Measurements from ENCODE around the gene ACSL1.

ACSL1 gene

GRCh38 chr4:184849185-184849584 lies 23.4 kb upstream of the ACSL1 start:
- no peak overlapping the region for H4K8ac ChIP-seq (ENCODE audit: low read length)
- no peak overlapping the region for H3K27ac ChIP-seq (ENCODE audit: low read length, poor library complexity, severe bottlenecking)
- no peak overlapping the region for H3K14ac ChIP-seq (ENCODE audit: low read length in 2 of 2)
- H2BK120ac ChIP-seq (ENCODE audit: low read depth, low read length), result no peak overlapping the region
- no peaks in the 10 kb centered on the region for H3K79me1 ChIP-seq (replicated peaks; ENCODE audit: low read length, poor library complexity, severe bottlenecking)
- H3K27me3 ChIP-seq (ENCODE audit: control insufficient read depth in 1 of 2, insufficient read depth in 1 of 2, low read length in 2 of 2), result peaks cover 0 to 9% of the 10 kb centered on the region in 2 experiments
- no peak overlapping the region for H3K4me2 ChIP-seq (ENCODE audit: low read length, poor library complexity, severe bottlenecking)
- no peak overlapping the region for H3K23ac ChIP-seq (ENCODE audit: low read length in 2 of 2)
- no peak overlapping the region for H3K4ac ChIP-seq (ENCODE audit: low read depth in 1 of 2, low read length in 2 of 2)
- H2BK15ac ChIP-seq (ENCODE audit: low read depth, poor library complexity, severe bottlenecking), result no peak overlapping the region
- no CpG with 5 or more reads among the region's 3 CpGs for WGBS
- H2AK5ac ChIP-seq (ENCODE audit: low read length, severe bottlenecking), result no peak overlapping the region
- H3K18ac ChIP-seq (ENCODE audit: low read depth in 1 of 2, low read length in 2 of 2), result no peak overlapping the region
- H3K4me3 ChIP-seq (ENCODE audit: insufficient read depth in 1 of 2, low read depth in 1 of 2, low read length in 2 of 2), result no peak overlapping the region
- H4K91ac ChIP-seq (ENCODE audit: low read length), result no peak overlapping the region
- H3K4me1 ChIP-seq (ENCODE audit: control insufficient read depth, insufficient read depth, low read depth, low read length), result peaks cover 4% of the 10 kb centered on the region
- H3K9ac ChIP-seq (ENCODE audit: low read length), result no peak overlapping the region
- H2AFZ ChIP-seq (ENCODE audit: low read depth, low read length), result no peak overlapping the region
- no peak for DNase-seq
- no peak overlapping the region for H2BK5ac ChIP-seq (ENCODE audit: low read depth, low read length, poor library complexity, severe bottlenecking)
- no peaks in the 10 kb centered on the region for H3K9me3 ChIP-seq (ENCODE audit: control insufficient read depth, low read length)
- H3K36me3 ChIP-seq (ENCODE audit: control insufficient read depth in 1 of 2, insufficient read depth in 2 of 2, low read depth in 1 of 2, low read length in 2 of 2), result no peaks in the 10 kb centered on the region
- no peak overlapping the region for H2BK12ac ChIP-seq (ENCODE audit: low read length in 2 of 2)

- Histone ChIP-seq H3K9ac (ENCODE audit: low read length) (no peak overlapping the region), H3K9me3 (ENCODE audit: control insufficient read depth, low read length) (no peaks in the 10 kb centered on the region), H4K91ac (ENCODE audit: low read length) (no peak overlapping the region), H4K8ac (ENCODE audit: low read length) (no peak overlapping the region), H3K4ac (ENCODE audit: low read depth in 1 of 2, low read length in 2 of 2) (no peak overlapping the region), H2BK5ac (ENCODE audit: low read depth, low read length, poor library complexity, severe bottlenecking) (no peak overlapping the region), H2BK15ac (ENCODE audit: low read depth, poor library complexity, severe bottlenecking) (no peak overlapping the region), H3K4me3 (ENCODE audit: insufficient read depth in 1 of 2, low read depth in 1 of 2, low read length in 2 of 2) (no peak overlapping the region), H3K23ac (ENCODE audit: low read length in 2 of 2) (no peak overlapping the region), H3K4me1 (ENCODE audit: control insufficient read depth, insufficient read depth, low read depth, low read length) (peaks cover 4% of the 10 kb centered on the region), H2AK5ac (ENCODE audit: low read length, severe bottlenecking) (no peak overlapping the region), H3K18ac (ENCODE audit: low read depth in 1 of 2, low read length in 2 of 2) (no peak overlapping the region), H3K27ac (ENCODE audit: low read length, poor library complexity, severe bottlenecking) (no peak overlapping the region), H3K36me3 (ENCODE audit: control insufficient read depth in 1 of 2, insufficient read depth in 2 of 2, low read depth in 1 of 2, low read length in 2 of 2) (no peaks in the 10 kb centered on the region), H3K14ac (ENCODE audit: low read length in 2 of 2) (no peak overlapping the region), H3K79me1 (replicated peaks; ENCODE audit: low read length, poor library complexity, severe bottlenecking) (no peaks in the 10 kb centered on the region), H3K27me3 (ENCODE audit: control insufficient read depth in 1 of 2, insufficient read depth in 1 of 2, low read length in 2 of 2) (peaks cover 0 to 9% of the 10 kb centered on the region in 2 experiments), H2BK12ac (ENCODE audit: low read length in 2 of 2) (no peak overlapping the region), H2AFZ (ENCODE audit: low read depth, low read length) (no peak overlapping the region), H2BK120ac (ENCODE audit: low read depth, low read length) (no peak overlapping the region), H3K4me2 (ENCODE audit: low read length, poor library complexity, severe bottlenecking) (no peak overlapping the region)
- WGBS, result 56% methylated on average over 3 of the region's 3 CpGs
- DNase-seq, result no peak
Observed at GRCh38 chr4:184848510-184848909, 22.7 kb upstream of the ACSL1 start.

- Histone ChIP-seq H4K8ac (ENCODE audit: low read length) (no peak overlapping the region), H3K4me3 (ENCODE audit: insufficient read depth in 1 of 2, low read depth in 1 of 2, low read length in 2 of 2) (no peak overlapping the region), H3K23ac (ENCODE audit: low read length in 2 of 2) (no peak overlapping the region), H2BK15ac (ENCODE audit: low read depth, poor library complexity, severe bottlenecking) (no peak overlapping the region), H2BK12ac (ENCODE audit: low read length in 2 of 2) (no peak overlapping the region), H2BK120ac (ENCODE audit: low read depth, low read length) (no peak overlapping the region), H3K79me1 (replicated peaks; ENCODE audit: low read length, poor library complexity, severe bottlenecking) (no peaks in the 10 kb centered on the region), H3K4me2 (ENCODE audit: low read length, poor library complexity, severe bottlenecking) (no peak overlapping the region), H2AK5ac (ENCODE audit: low read length, severe bottlenecking) (peak overlapping the region; percentile 14), H3K18ac (ENCODE audit: low read depth in 1 of 2, low read length in 2 of 2) (no peak overlapping the region), H3K9me3 (ENCODE audit: control insufficient read depth, low read length) (no peaks in the 10 kb centered on the region), H3K14ac (ENCODE audit: low read length in 2 of 2) (no peak overlapping the region), H3K36me3 (ENCODE audit: control insufficient read depth in 1 of 2, insufficient read depth in 2 of 2, low read depth in 1 of 2, low read length in 2 of 2) (no peaks in the 10 kb centered on the region), H2AFZ (ENCODE audit: low read depth, low read length) (no peak overlapping the region), H3K9ac (ENCODE audit: low read length) (no peak overlapping the region), H3K4me1 (ENCODE audit: control insufficient read depth, insufficient read depth, low read depth, low read length) (peaks cover 4% of the 10 kb centered on the region), H3K27ac (ENCODE audit: low read length, poor library complexity, severe bottlenecking) (no peak overlapping the region), H2BK5ac (ENCODE audit: low read depth, low read length, poor library complexity, severe bottlenecking) (no peak overlapping the region), H3K27me3 (ENCODE audit: control insufficient read depth in 1 of 2, insufficient read depth in 1 of 2, low read length in 2 of 2) (no peaks in the 10 kb centered on the region), H3K4ac (ENCODE audit: low read depth in 1 of 2, low read length in 2 of 2) (no peak overlapping the region), H4K91ac (ENCODE audit: low read length) (no peak overlapping the region)
- whole genome bisulfite sequencing, result 90% methylated on average over 3 of the region's 3 CpGs
- no peak for DNase-seq
Observed at GRCh38 chr4:184846531-184846930, 20.8 kb upstream of the ACSL1 start.

GRCh38 chr4:184845367-184846021 lies 19.7 kb upstream of the ACSL1 start:
- Histone ChIP-seq H3K23ac (ENCODE audit: low read length in 2 of 2) (no peak overlapping the region), H3K18ac (ENCODE audit: low read depth in 1 of 2, low read length in 2 of 2) (no peak overlapping the region), H3K27ac (ENCODE audit: low read length, poor library complexity, severe bottlenecking) (peak overlapping the region; percentile 31), H3K9ac (ENCODE audit: low read length) (no peak overlapping the region), H3K4me1 (ENCODE audit: control insufficient read depth, insufficient read depth, low read depth, low read length) (peaks cover 4% of the 10 kb centered on the region), H2AFZ (ENCODE audit: low read depth, low read length) (no peak overlapping the region), H3K4me3 (ENCODE audit: insufficient read depth in 1 of 2, low read depth in 1 of 2, low read length in 2 of 2) (no peak overlapping the region), H2BK12ac (ENCODE audit: low read length in 2 of 2) (no peak overlapping the region), H4K91ac (ENCODE audit: low read length) (no peak overlapping the region), H3K79me1 (replicated peaks; ENCODE audit: low read length, poor library complexity, severe bottlenecking) (no peaks in the 10 kb centered on the region), H2BK120ac (ENCODE audit: low read depth, low read length) (no peak overlapping the region), H3K4ac (ENCODE audit: low read depth in 1 of 2, low read length in 2 of 2) (no peak overlapping the region), H2BK15ac (ENCODE audit: low read depth, poor library complexity, severe bottlenecking) (no peak overlapping the region), H3K27me3 (ENCODE audit: control insufficient read depth in 1 of 2, insufficient read depth in 1 of 2, low read length in 2 of 2) (no peaks in the 10 kb centered on the region), H2BK5ac (ENCODE audit: low read depth, low read length, poor library complexity, severe bottlenecking) (no peak overlapping the region), H3K36me3 (ENCODE audit: control insufficient read depth in 1 of 2, insufficient read depth in 2 of 2, low read depth in 1 of 2, low read length in 2 of 2) (no peaks in the 10 kb centered on the region), H4K8ac (ENCODE audit: low read length) (no peak overlapping the region), H3K4me2 (ENCODE audit: low read length, poor library complexity, severe bottlenecking) (no peak overlapping the region), H3K9me3 (ENCODE audit: control insufficient read depth, low read length) (no peaks in the 10 kb centered on the region), H2AK5ac (ENCODE audit: low read length, severe bottlenecking) (no peak overlapping the region), H3K14ac (ENCODE audit: low read length in 2 of 2) (no peak overlapping the region)
- peak; percentile 77 for DNase-seq
- 83% methylated on average over 3 of the region's 7 CpGs for WGBS

Data from mesenchymal stem cell (in vitro differentiated cells and primary cell).